Stimulated activated CD4-positive, alpha-beta T cell treated with anti-CD3 and anti-CD28 coated beads, Interleukin-4, amount 100 ng/mL, for 48 hours (primary cell): Measurements from ENCODE around the gene SREBF1.

Experiments used
- DNase-seq, 2 donors: peaks; one replicate each; pipeline ENCODE4 v3.0.0-alpha.2; 2020; ENCODE audit warnings: low read depth in 2 of 2

The SREBF1 gene

GRCh38 chr17:17795946-17796786 is 40.6 kb downstream of the SREBF1 start:
- no peak for DNase-seq

GRCh38 chr17:17795296-17795695 is 41.5 kb downstream of the SREBF1 start:
- DNase-seq, result no peak

GRCh38 chr17:17794382-17794781 is 42.4 kb downstream of the SREBF1 start:
- no peak for DNase-seq

DNA sequence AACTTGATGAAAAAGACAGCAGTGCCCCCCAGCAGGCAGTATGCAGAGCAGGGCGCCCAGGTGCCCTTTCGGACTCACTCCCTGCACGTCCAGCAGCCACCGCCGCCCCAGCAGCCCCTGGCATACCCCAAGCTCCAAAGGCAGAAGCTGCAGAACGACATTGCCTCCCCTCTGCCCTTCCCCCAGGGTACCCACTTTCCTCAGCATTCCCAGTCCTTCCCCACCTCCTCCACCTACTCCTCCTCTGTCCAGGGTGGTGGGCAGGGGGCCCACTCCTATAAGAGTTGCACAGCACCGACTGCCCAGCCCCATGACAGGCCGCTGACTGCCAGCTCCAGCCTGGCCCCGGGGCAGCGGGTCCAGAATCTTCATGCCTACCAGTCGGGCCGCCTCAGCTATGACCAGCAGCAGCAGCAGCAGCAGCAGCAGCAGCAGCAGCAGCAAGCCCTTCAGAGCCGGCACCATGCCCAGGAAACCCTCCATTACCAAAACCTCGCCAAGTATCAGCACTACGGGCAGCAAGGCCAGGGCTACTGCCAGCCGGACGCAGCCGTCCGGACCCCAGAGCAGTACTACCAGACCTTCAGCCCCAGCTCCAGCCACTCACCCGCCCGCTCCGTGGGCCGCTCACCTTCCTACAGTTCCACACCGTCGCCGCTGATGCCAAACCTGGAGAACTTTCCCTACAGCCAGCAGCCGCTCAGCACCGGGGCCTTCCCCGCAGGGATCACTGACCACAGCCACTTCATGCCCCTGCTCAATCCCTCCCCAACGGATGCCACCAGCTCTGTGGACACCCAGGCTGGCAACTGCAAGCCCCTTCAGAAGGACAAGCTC is 43.2 kb downstream of the SREBF1 start:
- no peak for DNase-seq

DNA sequence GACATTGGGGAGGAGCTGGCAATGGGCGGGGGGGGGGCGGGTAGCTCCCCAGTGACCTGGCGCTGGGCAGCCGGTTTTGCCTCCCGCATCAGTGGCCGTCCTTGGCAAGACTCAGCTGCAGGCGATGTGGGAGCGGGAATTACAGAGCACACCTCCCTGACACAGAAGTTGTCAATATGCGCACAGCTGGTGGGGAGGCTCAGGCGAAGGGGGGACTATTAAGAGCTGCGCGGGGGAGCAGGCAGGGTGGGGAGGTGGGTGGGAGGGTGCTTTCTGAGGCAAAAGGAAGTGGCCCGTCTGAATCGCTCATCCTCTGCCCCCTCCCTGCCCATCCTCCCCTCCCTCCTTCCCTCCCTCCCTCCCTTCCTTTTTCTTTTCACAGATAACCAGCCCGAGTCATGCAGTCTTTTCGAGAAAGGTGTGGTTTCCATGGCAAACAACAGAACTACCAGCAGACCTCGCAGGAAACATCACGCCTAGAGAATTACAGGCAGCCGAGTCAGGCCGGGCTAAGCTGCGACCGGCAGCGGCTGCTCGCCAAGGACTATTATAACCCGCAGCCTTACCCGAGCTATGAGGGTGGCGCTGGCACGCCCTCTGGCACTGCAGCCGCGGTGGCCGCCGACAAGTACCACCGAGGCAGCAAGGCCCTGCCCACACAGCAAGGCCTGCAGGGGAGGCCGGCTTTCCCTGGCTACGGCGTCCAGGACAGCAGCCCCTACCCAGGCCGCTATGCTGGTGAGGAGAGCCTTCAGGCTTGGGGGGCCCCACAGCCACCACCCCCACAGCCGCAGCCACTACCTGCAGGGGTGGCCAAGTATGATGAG is 44.0 kb downstream of the SREBF1 start:
- DNase-seq, result peak in 1 of 2 donors; percentile 23

DNA sequence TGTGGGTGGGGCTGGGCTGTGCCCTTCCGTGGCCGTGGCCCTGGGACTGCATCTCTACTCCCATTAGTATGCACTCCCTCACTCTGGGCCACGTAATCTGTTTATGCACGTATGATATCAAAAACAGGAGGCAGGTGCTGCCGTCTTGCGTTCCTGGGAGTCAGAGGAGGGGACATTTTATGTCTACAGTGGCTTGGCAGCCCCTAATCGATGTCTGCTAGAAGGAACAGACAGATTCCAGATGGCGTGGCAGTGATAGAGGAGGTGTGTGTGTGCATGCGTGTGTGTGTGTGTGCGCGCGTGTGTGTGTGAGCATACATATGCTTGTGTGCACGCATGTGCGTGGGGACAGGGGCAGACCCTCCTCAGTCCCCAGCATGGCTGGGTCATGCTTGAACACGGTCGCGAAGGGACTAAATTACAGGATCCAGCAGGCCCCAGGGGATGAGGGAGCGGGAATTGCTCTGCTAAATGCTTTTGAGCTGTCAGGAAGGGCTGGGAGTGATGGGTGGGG is 44.7 kb downstream of the SREBF1 start:
- no peak for DNase-seq

GRCh38 chr17:17790637-17791464 is 45.9 kb downstream of the SREBF1 start:
- DNase-seq, result no peak

GRCh38 chr17:17789828-17790636 is 46.8 kb downstream of the SREBF1 start:
- DNase-seq, result no peak

GRCh38 chr17:17789410-17789809 is 47.4 kb downstream of the SREBF1 start:
- no peak for DNase-seq

DNA sequence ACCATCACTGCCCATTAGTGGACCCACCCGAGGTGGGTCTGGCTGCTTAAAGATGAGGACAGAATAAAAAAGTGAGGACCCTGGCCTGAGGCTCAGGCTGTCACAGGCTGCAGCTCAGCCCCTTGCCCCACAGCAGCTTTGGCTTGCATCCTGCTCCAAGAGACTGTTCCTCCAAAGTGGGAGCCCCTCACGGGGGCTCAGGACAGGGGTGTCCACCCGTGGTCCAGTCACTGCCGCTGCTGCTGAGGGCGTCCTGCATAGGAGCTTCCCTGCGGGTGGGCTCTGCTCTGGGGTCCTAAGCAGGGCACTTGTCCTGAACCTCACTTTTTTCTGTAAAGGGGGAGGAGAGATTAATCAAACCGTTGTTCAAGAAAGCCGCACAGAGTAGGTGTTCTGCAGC is 47.8 kb downstream of the SREBF1 start:
- no peak for DNase-seq

GRCh38 chr17:17787568-17787967 is 49.2 kb downstream of the SREBF1 start:
- no peak for DNase-seq

- no peak for DNase-seq
These were observed 49.8 kb downstream of the SREBF1 start for GRCh38 chr17:17786998-17787397.

GRCh38 chr17:17785407-17785806 is 51.4 kb downstream of the SREBF1 start:
- no peak for DNase-seq

- DNase-seq, result no peak
These were observed 52.0 kb downstream of the SREBF1 start for GRCh38 chr17:17784657-17785267.

DNA sequence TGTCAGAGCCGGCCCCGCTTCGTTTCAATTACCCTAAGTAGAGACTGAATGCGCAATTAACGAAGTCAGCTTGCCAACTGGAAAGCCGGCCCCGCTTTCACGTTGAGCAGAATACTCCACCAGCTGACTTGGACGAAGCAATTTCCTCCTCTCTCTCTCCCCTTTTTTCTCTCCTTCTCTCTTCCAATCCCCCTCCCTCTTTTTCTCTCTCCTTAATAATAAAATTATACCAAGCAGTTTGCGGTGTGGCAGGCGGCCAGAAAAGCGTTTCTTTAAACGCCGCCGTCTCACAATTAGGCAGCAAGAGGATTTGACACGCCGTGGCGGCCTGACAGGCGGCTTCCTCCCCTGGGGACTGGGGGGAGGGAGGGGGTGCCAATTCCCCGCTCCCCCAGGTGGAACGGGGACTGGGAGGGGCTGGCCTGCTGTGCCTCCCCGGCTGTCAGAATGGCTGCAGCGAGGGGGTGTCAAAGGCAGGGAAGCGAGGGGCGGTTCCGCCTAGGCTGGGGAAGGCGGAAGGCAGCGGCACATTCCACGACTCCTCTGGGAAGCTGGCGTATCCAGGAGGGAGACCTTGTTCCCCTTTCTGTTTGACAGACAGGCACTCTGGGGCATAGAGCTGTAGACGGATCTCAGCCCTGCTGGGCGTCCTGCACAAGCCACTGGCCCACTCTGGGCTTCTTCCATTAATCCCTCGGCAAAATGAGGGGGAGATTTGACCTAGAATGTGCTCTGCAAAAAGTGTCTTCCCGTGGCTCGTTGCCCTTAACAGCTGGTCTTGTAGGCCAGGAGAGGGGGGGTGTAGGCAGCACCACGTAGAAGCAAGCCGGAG is 52.7 kb downstream of the SREBF1 start:
- DNase-seq, result no peak

DNA sequence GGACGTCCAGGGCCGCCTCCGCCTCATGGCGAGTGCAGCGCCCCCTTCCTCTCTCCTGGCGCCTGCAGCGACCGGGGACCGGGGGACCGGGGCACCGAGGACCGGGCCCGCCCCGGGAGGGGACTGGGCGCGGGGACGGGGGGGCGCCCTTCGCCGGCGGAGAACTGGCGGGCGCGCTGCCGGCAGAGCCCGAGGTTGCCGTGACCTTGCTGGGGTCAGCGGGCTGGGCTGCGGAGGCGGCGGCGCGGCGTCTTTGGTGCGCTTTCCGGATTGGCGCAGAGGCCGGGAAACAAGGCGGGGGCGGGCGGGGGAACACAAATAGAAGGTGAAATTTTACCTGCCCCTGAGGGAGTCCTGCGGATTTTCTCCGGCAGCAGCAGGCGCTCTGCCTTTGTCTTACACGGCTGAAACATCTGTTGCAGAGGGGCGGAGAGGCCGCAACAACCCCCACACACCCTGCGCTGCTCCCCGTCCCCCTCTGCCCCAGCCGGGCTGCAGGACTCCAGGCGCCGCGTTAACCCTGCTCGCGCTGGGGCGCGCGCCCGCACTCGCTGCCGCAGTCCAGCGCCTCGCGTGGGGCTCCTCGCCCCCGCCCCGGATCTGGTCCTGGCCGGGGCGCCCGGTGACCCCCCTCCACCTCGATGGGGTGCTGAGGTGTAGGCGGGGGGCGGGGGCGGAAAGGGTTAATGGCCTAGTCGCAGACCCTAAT is 53.5 kb downstream of the SREBF1 start:
- peak; percentile 43 to 47 for DNase-seq

- no peak for DNase-seq
These were observed 54.2 kb downstream of the SREBF1 start for GRCh38 chr17:17782523-17783115.
